Prostate gland (tissue), 2 donors: Measurements from ENCODE around the gene TFAM.

ENCODE experiments used
- POLR2A ChIP-seq: fragments of 450-650 bp; IDR thresholded peaks from one replicate; pipeline ENCODE4 v1.6.1; 2016; ENCODE audit warnings: antibody characterized with exemption, mild to moderate bottlenecking
- POLR2AphosphoS5 ChIP-seq: sonication (generic); formaldehyde crosslinking; IDR thresholded peaks from one replicate; pipeline ENCODE4 v1.6.1; 2017; ENCODE audit warnings: antibody characterized with exemption
- TF ChIP-seq, protein P1 (sequence below), 4 experiments: fragments of 200-600 bp in 2 of 4; fragments of 450-650 bp in 2 of 4; sonication (generic) in 2 of 4; IDR thresholded peaks; 1 replicate in 3 of 4; 2 replicates in 1 of 4; pipeline ENCODE4 v1.5.1; 2016 to 2019; ENCODE audit warnings: antibody characterized with exemption in 4 of 4, mild to moderate bottlenecking in 2 of 4, moderate library complexity in 2 of 4

DNA sequence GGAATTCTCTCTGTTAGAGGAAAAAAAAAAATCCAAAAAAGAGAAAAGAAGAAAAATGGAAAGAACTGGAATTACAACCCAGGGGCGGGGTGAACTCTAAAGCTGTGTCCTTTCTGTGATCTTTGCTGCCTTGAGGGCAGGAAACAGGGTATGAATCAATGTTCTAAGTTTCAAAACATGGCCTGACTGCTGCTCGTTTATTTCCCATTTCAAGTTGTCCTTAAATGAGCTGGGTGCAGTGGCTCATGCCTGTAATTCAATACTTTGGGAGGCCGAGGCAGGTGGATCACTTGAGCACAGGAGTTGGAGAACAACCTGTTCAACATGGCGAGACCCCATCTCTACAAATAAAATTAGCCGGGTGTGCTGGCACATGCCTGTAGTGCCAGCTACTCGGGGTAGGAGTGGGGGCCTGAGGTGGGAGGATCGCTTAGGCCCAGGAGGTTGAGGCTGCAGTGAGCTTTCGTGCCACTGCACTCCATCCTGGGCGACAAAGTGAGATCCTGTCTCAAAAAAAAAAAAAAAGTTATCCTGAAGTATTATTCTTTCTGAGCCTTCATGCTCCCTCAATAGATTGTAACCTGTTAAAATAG is 24.7 kb upstream of the TFAM start:
- TF ChIP-seq, protein P1, sequence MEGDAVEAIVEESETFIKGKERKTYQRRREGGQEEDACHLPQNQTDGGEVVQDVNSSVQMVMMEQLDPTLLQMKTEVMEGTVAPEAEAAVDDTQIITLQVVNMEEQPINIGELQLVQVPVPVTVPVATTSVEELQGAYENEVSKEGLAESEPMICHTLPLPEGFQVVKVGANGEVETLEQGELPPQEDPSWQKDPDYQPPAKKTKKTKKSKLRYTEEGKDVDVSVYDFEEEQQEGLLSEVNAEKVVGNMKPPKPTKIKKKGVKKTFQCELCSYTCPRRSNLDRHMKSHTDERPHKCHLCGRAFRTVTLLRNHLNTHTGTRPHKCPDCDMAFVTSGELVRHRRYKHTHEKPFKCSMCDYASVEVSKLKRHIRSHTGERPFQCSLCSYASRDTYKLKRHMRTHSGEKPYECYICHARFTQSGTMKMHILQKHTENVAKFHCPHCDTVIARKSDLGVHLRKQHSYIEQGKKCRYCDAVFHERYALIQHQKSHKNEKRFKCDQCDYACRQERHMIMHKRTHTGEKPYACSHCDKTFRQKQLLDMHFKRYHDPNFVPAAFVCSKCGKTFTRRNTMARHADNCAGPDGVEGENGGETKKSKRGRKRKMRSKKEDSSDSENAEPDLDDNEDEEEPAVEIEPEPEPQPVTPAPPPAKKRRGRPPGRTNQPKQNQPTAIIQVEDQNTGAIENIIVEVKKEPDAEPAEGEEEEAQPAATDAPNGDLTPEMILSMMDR (IDR thresholded peaks at IDR 0.05) = no peak
- TF ChIP-seq POLR2A (no peak), POLR2AphosphoS5 (no peak)
